ENCODE results near the gene PPIF.

GRCh38 chr10:79327090-79327457 is 20.2 kb upstream of the PPIF start:
- TF ChIP-seq ZNF76 (tag by site-specific recombination; IDR thresholded peaks at IDR 0.05; ENCODE audit: borderline replicate concordance, low read depth) (no peak), ZNF121 (tag by site-specific recombination; IDR thresholded peaks at IDR 0.05) (no peak), CTCF (tag by site-specific recombination; IDR thresholded peaks at IDR 0.05) (no peak), ZNF23 (tag by site-specific recombination; IDR thresholded peaks at IDR 0.05; ENCODE audit: borderline replicate concordance) (no peak), ZBTB11 (tag by site-specific recombination; conservative IDR thresholded peaks at IDR 0.05; ENCODE audit: low read depth) (no peak), ZSCAN30 (tag by site-specific recombination; IDR thresholded peaks at IDR 0.05) (no peak), ZNF677 (tag by site-specific recombination; IDR thresholded peaks at IDR 0.05) (no peak), ZNF274 (IDR thresholded peaks at IDR 0.05; ENCODE audit: low read length) (no peak), ZNF274 (tag by site-specific recombination; IDR thresholded peaks at IDR 0.05; ENCODE audit: borderline replicate concordance) (no peak), ZNF335 (tag by site-specific recombination; conservative IDR thresholded peaks at IDR 0.05) (no peak)
- TF ChIP-seq, protein P1, sequence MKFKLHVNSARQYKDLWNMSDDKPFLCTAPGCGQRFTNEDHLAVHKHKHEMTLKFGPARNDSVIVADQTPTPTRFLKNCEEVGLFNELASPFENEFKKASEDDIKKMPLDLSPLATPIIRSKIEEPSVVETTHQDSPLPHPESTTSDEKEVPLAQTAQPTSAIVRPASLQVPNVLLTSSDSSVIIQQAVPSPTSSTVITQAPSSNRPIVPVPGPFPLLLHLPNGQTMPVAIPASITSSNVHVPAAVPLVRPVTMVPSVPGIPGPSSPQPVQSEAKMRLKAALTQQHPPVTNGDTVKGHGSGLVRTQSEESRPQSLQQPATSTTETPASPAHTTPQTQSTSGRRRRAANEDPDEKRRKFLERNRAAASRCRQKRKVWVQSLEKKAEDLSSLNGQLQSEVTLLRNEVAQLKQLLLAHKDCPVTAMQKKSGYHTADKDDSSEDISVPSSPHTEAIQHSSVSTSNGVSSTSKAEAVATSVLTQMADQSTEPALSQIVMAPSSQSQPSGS (tag by site-specific recombination; IDR thresholded peaks at IDR 0.05; ENCODE audit: low read depth) = no peak
- TF ChIP-seq, protein P2, sequence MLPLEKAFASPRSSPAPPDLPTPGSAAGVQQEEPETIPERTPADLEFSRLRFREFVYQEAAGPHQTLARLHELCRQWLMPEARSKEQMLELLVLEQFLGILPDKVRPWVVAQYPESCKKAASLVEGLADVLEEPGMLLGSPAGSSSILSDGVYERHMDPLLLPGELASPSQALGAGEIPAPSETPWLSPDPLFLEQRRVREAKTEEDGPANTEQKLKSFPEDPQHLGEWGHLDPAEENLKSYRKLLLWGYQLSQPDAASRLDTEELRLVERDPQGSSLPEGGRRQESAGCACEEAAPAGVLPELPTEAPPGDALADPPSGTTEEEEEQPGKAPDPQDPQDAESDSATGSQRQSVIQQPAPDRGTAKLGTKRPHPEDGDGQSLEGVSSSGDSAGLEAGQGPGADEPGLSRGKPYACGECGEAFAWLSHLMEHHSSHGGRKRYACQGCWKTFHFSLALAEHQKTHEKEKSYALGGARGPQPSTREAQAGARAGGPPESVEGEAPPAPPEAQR (tag by site-specific recombination; IDR thresholded peaks at IDR 0.05) = no peak
